ENCODE data around the gene GABBR2. TPM values are rescaled to one million over a fixed set of nuclear protein-coding genes. Genes with fewer than 3 reads are reported as not detected.
A peak's percentile ranks its signal among the peaks of the same experiment; 100 is the strongest.
"Not testable (repeated sequence)": the region's sequence is repeated elsewhere in the genome, so short reads cannot be mapped to it uniquely, and the experiment has no call there.

GABBR2 gene
- total RNA-seq, 1 donor from 2014 or later = not detected

GRCh38 chr9:98687911-98688310 is 20.8 kb downstream of the GABBR2 start:
- H3K4me1 Mint-ChIP-seq (ENCODE audit: unreplicated experiment) = no peaks in the 10 kb centered on the region
- no peaks in the 10 kb centered on the region for H3K36me3 Mint-ChIP-seq (ENCODE audit: unreplicated experiment)
- H3K9me3 Mint-ChIP-seq (ENCODE audit: unreplicated experiment) = no peaks in the 10 kb centered on the region
- no peak for DNase-seq (ENCODE audit: extremely low spot score, unreplicated experiment)
- no peak overlapping the region for H3K27ac Mint-ChIP-seq (ENCODE audit: unreplicated experiment)
- H3K4me3 Mint-ChIP-seq (ENCODE audit: unreplicated experiment) = no peak overlapping the region
- no peak for TF ChIP-seq CTCF (IDR thresholded peaks at IDR 0.05)
- H3K27me3 Mint-ChIP-seq (ENCODE audit: unreplicated experiment) = peaks cover 12% of the 10 kb centered on the region

- Mint-ChIP-seq H3K4me3 (ENCODE audit: unreplicated experiment) (no peak overlapping the region), H3K27ac (ENCODE audit: unreplicated experiment) (no peak overlapping the region), H3K27me3 (ENCODE audit: unreplicated experiment) (peaks cover 12% of the 10 kb centered on the region), H3K9me3 (ENCODE audit: unreplicated experiment) (no peaks in the 10 kb centered on the region), H3K36me3 (ENCODE audit: unreplicated experiment) (no peaks in the 10 kb centered on the region), H3K4me1 (ENCODE audit: unreplicated experiment) (no peaks in the 10 kb centered on the region)
- no peak for TF ChIP-seq CTCF (IDR thresholded peaks at IDR 0.05)
- DNase-seq (ENCODE audit: extremely low spot score, unreplicated experiment) = no peak
Measured at GRCh38 chr9:98686961-98687855, 21.5 kb downstream of the GABBR2 start.

- H3K9me3 Mint-ChIP-seq (ENCODE audit: unreplicated experiment); H3K4me1 Mint-ChIP-seq (ENCODE audit: unreplicated experiment); H3K36me3 Mint-ChIP-seq (ENCODE audit: unreplicated experiment); DNase-seq (ENCODE audit: extremely low spot score, unreplicated experiment); H3K27me3 Mint-ChIP-seq (ENCODE audit: unreplicated experiment); H3K4me3 Mint-ChIP-seq (ENCODE audit: unreplicated experiment); H3K27ac Mint-ChIP-seq (ENCODE audit: unreplicated experiment): not testable (repeated sequence)
Measured at GRCh38 chr9:98684816-98685215, 23.9 kb downstream of the GABBR2 start.

- peak; percentile 39 for TF ChIP-seq CTCF (IDR thresholded peaks at IDR 0.05)
- Mint-ChIP-seq H3K27ac (ENCODE audit: unreplicated experiment) (no peak overlapping the region), H3K36me3 (ENCODE audit: unreplicated experiment) (no peaks in the 10 kb centered on the region), H3K4me3 (ENCODE audit: unreplicated experiment) (no peak overlapping the region), H3K27me3 (ENCODE audit: unreplicated experiment) (peaks cover 26% of the 10 kb centered on the region), H3K4me1 (ENCODE audit: unreplicated experiment) (no peaks in the 10 kb centered on the region), H3K9me3 (ENCODE audit: unreplicated experiment) (no peaks in the 10 kb centered on the region)
- DNase-seq (ENCODE audit: extremely low spot score, unreplicated experiment) = no peak
Measured at GRCh38 chr9:98678244-98678842, 30.4 kb downstream of the GABBR2 start.

- Mint-ChIP-seq H3K27ac (ENCODE audit: unreplicated experiment) (no peak overlapping the region), H3K9me3 (ENCODE audit: unreplicated experiment) (no peaks in the 10 kb centered on the region)
- TF ChIP-seq CTCF (IDR thresholded peaks at IDR 0.05) = no peak
Measured at GRCh38 chr9:98673681-98674080, 35.1 kb downstream of the GABBR2 start.

More at GRCh38 chr9:98673681-98674080, 35.1 kb downstream of the GABBR2 start:
- no peak overlapping the region for H3K4me3 Mint-ChIP-seq (ENCODE audit: unreplicated experiment)
- peaks cover 23% of the 10 kb centered on the region for H3K27me3 Mint-ChIP-seq (ENCODE audit: unreplicated experiment)
- no peaks in the 10 kb centered on the region for H3K36me3 Mint-ChIP-seq (ENCODE audit: unreplicated experiment)
- no peak for DNase-seq (ENCODE audit: extremely low spot score, unreplicated experiment)
- no peaks in the 10 kb centered on the region for H3K4me1 Mint-ChIP-seq (ENCODE audit: unreplicated experiment)
